BE2C (cell line): ENCODE measurements around the gene BMERB1.
"Not testable (repeated sequence)": the region's sequence is repeated elsewhere in the genome, so short reads cannot be mapped to it uniquely, and the experiment has no call there.

Experiments
- DNase-seq: peaks from one replicate; pipeline ENCODE4 v3.0.0-alpha.2; 2020
- H3K27me3 ChIP-seq: fragments of 250-450 bp; sonication (Bioruptor Pico); 2 replicates; pipeline ENCODE4 v1.5.1; 2020; ENCODE audit warnings: mild to moderate bottlenecking
- H3K36me3 ChIP-seq: fragments of 250-450 bp; sonication (Bioruptor Pico); 2 replicates; pipeline ENCODE4 v1.5.1; 2020; ENCODE audit warnings: mild to moderate bottlenecking
- H3K4me1 ChIP-seq: fragments of 250-450 bp; sonication (Bioruptor Pico); 2 replicates; pipeline ENCODE4 v1.5.1; 2020
- H3K4me3 ChIP-seq: 2 replicates; pipeline ENCODE4 v1.5.1; 2011; ENCODE audit warnings: low read depth, low read length
- H3K9me3 ChIP-seq: fragments of 250-450 bp; sonication (Bioruptor Pico); 2 replicates; pipeline ENCODE4 v1.5.1; 2020
- CTCF ChIP-seq: IDR thresholded peaks from 2 replicates; pipeline ENCODE4 v1.5.1; 2012; ENCODE audit warnings: mild to moderate bottlenecking, low read depth, low read length

Gene BMERB1

GRCh38 chr16:15559176-15559575 lies 124.8 kb downstream of the BMERB1 start:
- no peak for TF ChIP-seq CTCF
- H3K9me3 ChIP-seq: no peaks in the 10 kb centered on the region
- no peaks in the 10 kb centered on the region for H3K27me3 ChIP-seq
- H3K4me1 ChIP-seq: peaks cover 7% of the 10 kb centered on the region; the same call in 1 of the 2 replicates
- H3K36me3 ChIP-seq: no peaks in the 10 kb centered on the region
- no peak overlapping the region for H3K4me3 ChIP-seq
- DNase-seq: no peak

GRCh38 chr16:15564604-15565339 lies 130.4 kb downstream of the BMERB1 start:
- H3K36me3 ChIP-seq: no peaks in the 10 kb centered on the region
- no peaks in the 10 kb centered on the region for H3K27me3 ChIP-seq
- H3K4me1 ChIP-seq: no peaks in the 10 kb centered on the region
- no peak overlapping the region for H3K4me3 ChIP-seq
- DNase-seq: no peak
- no peak for TF ChIP-seq CTCF
- no peaks in the 10 kb centered on the region for H3K9me3 ChIP-seq

GRCh38 chr16:15566095-15566494 lies 131.7 kb downstream of the BMERB1 start:
- Histone ChIP-seq H3K4me3 (no peak overlapping the region), H3K4me1 (no peaks in the 10 kb centered on the region), H3K27me3 (no peaks in the 10 kb centered on the region), H3K36me3 (no peaks in the 10 kb centered on the region), H3K9me3 (no peaks in the 10 kb centered on the region)
- DNase-seq: no peak
- TF ChIP-seq CTCF: no peak

- TF ChIP-seq CTCF: no peak
- Histone ChIP-seq H3K4me1 (no peaks in the 10 kb centered on the region), H3K36me3 (no peaks in the 10 kb centered on the region), H3K9me3 (no peaks in the 10 kb centered on the region), H3K27me3 (no peaks in the 10 kb centered on the region), H3K4me3 (no peak overlapping the region)
- no peak for DNase-seq
Measured at GRCh38 chr16:15567823-15568222, 133.4 kb downstream of the BMERB1 start.

GRCh38 chr16:15570666-15571065 lies 136.3 kb downstream of the BMERB1 start:
- H3K27me3 ChIP-seq, H3K9me3 ChIP-seq, H3K36me3 ChIP-seq, DNase-seq, H3K4me1 ChIP-seq, H3K4me3 ChIP-seq: not testable (repeated sequence)

GRCh38 chr16:15571557-15571956 lies 137.2 kb downstream of the BMERB1 start:
- Histone ChIP-seq H3K27me3 (no peaks in the 10 kb centered on the region), H3K4me3 (no peak overlapping the region), H3K9me3 (no peaks in the 10 kb centered on the region), H3K36me3 (no peaks in the 10 kb centered on the region), H3K4me1 (peaks cover 6% of the 10 kb centered on the region)
- DNase-seq: no peak
- no peak for TF ChIP-seq CTCF
